IPS DF 19.7 (cell line): ENCODE results near the gene ARHGEF37.
"Not testable (repeated sequence)": the region's sequence is repeated elsewhere in the genome, so short reads cannot be mapped to it uniquely, and the experiment has no call there.

ENCODE experiments used
- DNase-seq: peaks from one replicate; pipeline ENCODE4 v3.0.0-alpha.2; 2013; ENCODE audit warnings: low read depth, low spot score

ARHGEF37 gene

DNA sequence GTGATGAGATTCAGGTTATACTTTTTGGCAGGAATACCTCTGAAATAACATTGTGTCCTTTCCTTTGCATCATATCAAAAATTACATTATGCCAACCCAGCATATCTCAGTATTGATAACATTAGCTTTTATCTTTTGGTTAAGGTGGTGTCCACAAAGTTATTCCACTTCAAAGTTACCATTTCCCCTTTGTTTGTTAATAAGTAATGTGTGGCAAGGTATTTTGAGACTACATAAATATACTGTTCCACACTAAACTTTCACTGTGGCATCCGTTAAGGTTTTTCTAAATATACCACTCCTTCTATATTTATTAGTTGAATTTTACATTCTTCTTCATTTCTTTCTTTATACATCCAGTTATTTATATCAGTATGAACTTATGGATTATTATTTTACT, 14.1 kb upstream of the ARHGEF37 start:
- no peak for DNase-seq

DNA sequence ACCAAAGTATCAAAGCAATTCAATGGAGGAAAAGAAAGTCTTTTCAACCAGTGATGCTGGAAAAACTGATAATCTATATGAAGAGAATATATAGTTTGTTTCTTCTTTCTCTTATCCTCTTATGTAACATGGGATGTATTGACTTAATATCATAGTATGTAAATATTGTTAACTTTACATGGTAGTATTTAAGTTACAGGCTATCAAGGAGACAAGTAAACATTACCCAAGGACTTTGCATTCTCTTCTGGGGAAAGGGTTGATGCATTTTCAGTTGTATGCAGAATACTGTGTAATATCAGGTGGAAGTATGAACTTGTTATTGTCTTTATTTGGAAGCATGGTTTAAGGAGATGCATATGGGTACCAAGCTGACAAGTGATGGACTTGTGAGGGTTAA, 9.1 kb upstream of the ARHGEF37 start:
- no peak for DNase-seq

DNA sequence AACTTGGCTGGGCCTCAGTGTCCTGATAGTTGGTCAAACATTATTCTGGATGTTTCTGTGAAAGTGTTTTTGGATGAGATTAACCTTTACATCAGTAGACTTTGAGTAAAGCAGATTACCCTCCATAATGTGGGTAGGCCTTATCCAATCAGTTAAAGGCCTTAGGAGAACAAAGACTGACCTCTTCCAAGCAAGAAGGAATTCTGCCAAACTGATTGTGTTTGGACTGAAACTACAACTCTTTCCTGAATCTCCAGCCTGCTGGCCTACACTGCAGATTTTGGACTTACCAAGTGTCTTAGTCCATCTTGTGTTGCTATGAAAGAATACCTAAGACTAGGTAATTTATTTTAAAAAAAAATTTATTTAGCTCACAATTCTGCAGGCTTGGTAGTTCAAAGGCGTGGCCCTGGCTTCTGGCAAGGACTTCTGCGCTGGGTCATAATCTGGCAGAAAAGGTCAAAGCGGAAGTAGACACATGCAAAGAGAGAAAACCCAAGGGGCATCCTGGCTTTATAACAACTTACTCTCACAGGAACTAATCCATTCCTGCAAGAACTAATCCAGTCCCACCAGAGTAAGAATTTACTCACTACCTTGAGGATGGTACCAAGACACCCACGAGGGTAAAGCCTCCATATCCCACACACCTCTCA, 8.6 kb upstream of the ARHGEF37 start:
- DNase-seq: no peak

DNA sequence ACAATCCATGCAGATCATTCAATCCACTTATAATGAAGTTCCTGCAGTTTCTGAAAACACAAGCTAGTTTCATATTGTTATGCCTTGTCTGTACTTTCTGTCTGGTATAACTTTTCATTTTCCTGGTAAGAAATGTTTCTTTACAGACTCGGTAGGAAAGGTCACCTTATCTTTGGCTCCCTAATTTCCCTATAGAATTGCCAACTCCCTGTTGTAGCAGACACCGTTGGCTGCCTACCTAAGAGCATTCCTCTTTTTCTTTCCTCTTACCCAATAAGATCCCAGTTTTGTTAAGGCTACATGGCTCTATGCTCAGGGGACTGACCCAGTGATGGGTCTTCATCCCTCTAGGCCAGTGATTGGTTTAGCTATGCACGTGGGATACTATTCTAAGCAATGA, 6.2 kb upstream of the ARHGEF37 start:
- no peak for DNase-seq

DNA sequence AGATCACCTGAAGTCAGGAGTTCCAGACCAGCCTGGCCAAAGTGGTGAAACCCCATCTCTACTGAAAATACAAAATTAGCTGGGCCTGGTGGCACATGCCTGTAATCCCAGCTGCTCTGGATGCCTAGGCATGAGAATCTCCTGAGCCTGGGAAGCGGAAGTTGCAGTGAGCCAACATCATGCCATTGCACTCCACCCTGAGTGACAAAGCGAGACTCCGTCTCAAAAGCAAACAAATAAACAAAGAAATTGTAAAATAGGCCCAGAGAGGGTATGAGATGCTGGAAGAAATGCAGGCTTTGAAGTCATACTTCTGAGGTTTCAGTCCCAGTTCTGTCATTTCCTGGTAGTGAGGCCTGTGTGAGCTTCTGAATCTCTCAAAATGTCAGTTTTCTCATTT, 5.3 kb upstream of the ARHGEF37 start:
- no peak for DNase-seq

DNA sequence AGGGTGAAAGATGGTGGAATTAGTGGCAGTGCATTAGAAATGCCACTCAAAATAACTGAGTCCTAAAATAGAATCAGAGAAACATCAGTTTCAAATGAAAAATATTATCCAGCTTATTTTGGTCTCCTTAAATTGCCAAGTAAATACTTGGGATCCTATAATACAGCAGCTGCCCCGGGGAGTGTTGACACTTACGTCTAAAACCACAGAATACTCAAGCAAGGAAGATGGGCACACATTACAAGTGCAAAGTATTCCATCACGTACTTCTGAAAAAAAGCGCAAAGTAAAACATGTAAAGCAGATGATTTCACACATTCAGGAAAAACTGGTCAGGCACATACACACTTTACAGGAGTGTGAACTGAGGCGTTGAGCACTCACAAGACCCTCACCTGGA, 2.4 kb upstream of the ARHGEF37 start:
- DNase-seq: no peak

DNA sequence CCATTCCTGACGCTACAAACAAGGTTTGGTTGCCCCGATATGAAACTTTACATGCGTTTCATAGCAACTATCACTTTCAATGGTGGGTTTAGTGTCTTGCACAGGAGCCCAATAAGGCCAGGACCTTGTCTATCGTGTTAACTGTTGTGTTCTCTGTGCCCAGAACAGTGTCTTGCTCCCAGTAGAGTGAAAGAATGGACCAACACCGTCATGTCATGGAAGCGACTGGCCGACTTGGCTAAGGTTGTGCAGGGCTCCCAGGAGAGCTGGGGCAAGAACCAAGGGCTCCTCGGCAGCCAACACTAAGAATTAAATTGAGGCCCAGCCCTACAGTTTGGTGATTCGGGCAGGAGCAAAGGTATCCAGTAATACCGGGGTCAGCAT, 498 bp upstream of the ARHGEF37 start:
- no peak for DNase-seq

DNA sequence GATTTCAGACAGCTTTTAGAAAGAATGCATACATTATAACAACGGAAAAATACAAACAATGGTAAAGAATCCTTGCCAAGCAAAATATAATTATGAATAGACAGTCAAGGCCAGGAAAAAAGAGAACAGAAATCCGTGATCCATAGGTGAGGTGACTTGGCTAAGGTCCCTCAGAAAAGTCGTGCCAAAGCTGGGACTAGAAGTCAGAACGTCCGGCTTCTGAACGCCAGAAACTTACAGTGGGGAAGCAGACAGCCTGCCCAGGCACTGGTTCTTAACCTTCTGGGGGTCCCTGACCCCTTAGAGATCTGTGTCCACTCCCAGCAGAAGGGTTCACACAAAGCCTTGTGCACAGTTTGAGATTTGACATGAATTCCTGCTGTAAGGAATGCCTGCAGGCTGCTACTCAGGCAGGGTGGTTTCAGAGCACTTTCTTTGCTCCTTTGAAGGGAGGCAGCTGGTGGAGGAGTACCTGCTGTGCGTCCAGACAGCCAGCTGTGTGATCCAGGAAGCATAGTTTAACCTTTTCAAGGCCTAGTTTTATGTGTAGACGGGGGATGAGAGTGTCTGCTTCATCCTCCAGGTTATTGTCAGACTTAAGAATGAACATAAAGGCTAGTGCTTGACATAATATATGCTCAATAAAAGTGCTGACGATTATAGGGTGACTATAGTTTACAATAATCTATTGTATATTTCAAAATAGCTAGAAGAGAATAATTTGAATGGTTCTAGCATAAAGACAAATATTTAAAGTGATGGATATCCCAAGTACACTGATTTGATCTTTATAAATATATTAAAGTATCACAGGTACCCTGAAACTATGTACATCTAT, 852 bp downstream of the ARHGEF37 start:
- DNase-seq: no peak

DNA sequence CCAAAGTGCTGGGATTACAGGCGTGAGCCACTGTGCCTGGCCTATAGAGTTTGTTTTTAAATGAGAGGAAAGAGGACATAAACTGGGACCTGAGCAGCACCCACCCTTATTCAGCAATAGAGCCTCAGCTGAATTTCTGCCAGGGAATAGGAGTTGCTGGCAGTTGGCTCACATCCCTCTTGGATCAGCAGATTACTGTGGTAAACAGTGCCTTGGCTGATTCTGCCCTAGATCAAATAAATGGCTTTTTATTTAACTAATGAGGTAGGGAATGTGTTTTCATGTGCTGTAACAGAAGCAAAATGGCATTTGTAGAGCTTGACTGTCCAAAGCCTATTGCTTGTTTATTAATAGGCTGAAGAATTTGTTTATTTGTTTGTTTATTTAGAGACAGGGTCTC, 2.1 kb downstream of the ARHGEF37 start:
- DNase-seq: no peak

DNA sequence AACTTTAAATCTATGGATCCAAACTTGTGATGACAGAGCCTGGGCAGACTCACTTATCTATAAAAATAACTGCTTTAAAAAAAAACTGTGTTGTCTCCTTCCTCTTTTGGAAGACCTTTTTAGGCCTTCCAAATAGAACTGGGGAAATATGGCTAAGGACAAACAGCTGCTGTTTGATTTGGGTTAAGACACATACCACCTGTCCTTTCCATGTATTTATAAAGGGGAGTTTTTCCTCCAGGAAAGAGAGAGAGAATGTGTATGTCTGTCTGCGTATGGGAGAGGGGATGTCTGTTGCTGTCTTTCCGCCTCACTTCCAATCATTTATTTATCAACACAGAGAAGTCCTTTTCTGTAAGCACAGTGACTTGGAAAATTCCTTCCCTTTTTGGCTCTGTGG, 2.8 kb downstream of the ARHGEF37 start:
- DNase-seq: no peak

DNA sequence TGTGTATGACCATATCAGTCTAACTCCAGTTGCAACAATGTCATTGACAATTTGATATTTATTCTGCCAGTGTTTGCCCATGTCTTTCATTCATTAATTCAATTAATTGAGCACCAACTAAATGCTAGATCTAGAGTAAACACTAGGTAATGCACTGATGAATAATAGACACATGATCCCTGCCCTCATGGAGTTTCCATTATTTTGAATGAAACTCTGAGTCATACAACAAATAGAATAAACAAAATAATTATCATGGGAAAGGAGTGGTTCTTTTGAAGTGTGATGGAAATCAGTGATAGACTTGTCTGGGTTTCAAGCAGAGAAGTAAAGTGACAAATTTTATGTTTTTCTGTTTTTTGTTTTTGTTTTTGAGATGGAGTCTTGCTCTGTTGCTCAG, 4.6 kb downstream of the ARHGEF37 start:
- no peak for DNase-seq

DNA sequence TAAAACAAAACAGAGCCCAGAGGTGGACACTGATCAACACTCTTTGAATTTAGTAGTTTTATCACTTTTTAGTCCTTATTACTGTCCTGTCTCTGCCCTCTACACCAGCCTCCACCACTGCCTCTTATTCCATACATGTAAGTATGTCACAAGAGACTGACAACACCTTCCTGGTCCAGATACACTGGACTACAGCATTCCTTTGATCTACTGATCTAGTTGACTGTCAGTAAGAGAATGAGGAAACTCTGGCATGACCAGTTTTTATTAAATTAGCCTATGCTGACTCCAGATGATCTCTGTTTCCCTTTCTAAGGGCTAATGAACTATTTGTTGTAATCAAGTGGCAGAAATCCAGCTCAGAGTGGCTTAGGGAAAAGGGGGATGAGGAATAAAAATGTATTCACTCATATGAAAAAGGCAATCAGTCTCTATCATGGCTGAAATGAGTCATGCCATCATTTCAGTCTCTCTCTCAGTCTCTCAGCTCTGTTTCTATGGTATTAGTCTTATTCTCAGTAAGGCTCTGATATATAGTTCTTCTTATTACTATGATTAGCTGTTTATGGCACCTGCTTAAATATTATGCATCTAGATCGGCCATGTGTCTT, 5.5 kb downstream of the ARHGEF37 start:
- no peak for DNase-seq

DNA sequence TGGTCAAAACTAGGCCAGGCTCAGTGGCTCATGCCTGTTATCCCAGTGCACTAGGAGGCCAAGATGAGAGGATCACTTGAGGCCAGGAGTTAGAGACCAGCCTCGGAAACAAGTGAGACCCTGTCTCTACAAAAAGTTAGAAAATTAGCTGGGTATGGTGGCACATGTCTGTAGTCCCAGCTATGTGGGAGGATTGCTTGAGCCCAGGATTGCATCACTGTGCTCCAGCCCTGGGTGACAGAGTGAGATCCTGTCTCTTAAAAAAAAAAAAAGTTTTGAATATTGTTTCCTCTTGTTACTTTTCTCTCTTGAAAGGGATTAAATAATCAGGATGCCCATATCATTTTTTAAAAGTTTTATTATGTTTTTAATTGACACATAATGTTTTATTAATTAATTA, 7.6 kb downstream of the ARHGEF37 start:
- DNase-seq: no peak

DNA sequence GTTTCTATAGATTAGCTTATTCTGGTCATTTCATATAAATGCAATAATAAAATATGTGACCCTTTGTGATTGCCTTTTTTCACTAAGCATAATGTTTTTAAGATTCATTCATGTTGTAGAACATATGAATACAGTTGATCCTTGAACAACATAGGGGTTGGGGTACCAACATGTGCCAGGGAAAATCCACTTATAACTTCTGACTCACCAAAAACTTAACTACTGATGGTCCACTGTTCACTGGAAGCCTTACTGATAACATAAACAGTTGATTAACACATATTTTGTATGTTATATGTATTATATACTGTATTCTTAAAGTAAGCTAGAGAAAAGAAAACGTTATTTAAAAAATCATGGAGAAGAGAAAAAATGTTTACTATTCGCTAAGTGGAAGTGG, 12.1 kb downstream of the ARHGEF37 start:
- no peak for DNase-seq

DNA sequence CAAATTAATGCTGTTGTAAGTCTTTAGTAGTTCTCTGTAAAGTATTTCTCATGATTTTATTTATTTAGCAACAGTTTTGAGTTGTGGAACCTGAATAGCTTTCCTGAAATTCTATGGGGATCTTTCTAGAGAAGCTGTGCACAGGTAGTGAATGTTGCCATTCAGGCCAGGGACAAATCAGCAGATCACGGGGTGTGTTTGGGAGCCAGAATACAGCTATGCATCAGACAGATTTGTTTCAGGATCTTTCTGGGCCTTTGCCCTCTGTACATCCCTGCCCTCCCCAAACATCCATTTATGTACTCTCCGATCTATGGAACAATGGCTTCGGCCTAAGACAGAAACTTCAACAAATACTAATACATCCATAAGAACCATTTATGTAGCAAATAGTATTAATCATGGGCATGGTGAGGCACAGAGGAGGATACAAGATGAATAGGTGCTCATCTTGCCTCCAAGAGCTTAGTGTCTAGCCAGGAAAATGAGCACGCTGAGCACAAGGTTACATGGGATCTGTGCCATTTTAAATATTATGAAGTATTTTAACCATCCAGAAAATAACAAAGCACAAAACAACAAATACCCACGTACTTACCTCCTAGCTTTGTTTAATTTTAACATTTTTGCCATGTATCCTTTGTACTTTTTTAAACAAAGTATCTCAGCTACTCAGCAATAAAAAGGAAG, 13.1 kb downstream of the ARHGEF37 start:
- DNase-seq: no peak

DNA sequence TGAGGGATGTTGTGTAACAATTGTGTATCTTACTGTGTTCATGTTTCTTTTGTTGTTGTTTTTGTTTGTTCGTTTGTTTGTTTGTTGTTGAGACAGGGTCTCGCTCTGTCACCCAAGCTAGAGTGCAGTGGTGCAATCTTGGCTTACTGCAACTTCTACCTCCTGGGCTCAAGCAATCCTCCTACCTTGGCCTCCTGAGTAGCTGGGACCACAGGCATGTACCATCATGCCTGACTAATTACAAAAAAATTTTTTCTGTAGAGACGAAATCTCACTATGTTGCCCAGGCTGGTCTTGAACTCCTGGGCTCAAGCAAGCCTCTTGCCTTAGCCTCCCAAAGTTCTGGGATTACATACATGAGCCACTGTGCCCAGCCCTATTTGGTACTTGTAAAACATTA, 13.8 kb downstream of the ARHGEF37 start:
- not testable (repeated sequence) for DNase-seq

DNA sequence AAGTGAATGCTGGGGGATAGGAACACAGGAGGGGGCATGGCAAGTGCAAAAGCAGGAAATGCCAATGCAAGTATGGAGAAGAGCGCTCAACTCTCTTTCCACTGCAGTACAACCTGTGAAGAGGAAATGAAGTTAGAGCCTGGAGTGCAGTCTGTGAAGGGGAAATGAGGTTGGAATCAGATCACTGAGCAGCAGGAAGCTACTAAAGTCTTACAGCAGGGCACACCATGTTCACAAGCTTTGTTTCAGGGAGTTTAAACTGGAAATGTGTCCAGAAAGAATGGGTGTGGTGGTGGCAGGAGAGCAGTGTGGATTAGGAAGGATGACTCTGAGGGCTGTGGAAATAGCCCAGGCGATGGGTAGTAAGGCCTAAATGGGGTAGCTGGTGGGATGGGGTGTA, 15.4 kb downstream of the ARHGEF37 start:
- no peak for DNase-seq

DNA sequence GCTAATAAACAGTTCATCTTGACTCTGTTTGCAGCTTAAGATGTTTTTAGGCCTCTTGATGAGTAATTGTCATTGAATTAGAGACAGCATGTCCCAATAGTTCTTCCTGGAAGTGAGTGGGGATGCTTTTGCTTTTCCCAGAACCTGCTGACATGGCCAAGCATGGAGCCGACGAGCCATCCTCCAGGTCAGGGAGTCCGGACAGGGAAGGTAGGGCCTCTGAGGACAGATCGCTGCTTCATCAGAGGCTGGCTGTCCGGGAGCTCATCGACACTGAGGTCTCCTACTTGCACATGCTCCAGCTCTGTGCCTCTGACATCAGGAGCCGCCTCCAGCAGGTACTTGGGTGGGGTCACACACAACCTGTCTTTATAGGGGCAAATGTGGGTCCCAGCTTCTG, 16.3 kb downstream of the ARHGEF37 start:
- no peak for DNase-seq

DNA sequence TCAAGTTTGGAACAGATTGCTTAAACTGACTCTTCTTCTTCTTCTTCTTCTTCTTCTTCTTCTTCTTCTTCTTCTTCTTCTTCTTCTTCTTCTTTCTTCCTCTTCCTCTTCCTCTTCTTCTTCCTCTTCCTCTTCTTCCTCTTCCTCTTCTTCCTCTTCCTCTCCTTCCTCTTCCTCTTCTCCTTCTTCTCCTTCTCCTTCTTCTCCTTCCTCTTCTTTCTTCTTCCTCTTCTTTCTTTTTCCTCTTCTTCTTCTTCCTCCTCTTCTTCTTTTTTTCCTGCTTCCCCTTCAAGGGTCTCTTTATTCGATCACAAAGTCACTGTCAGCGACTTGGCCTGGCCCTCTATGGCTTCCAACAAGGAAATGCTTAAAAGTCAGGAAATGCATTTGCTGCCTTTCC, 16.9 kb downstream of the ARHGEF37 start:
- DNase-seq: not testable (repeated sequence)

DNA sequence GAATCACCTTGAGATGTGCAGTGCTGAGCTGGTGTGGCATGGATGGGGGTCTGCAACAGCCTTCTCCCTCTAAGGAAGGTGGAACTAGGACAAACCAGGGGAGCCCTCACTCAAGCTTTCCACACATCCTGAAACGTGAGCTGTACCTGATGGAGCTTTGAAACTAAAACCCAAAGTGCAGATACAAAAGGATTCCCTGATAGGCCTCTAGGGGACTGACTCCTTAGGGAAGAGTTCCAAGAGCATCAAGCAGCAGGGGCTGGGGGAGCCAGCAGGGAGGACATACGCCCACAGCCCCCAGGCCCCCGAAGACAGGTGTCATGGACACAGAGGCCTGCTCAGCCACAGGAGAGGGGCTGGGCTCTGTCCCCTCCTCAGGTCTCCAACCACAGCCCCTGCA, 17.7 kb downstream of the ARHGEF37 start:
- DNase-seq: no peak

DNA sequence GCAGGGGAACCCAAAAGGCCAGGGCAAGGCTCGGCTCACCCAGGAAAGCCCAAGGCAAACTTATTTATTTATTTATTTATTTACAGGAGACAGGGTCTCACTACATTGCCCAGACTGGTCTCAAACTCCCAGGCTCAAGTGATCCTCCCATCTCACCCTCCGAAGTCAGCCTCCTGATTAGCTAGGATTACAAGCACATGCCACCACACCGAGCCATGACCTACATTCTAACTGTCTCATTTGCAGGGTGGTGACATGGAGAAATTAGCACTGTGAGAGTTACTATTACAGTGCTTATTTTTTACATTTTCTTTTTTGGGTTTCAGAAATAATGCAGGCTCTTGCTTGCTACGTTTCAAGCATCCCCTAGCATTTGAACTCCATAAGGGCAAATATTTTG, 18.1 kb downstream of the ARHGEF37 start:
- DNase-seq: no peak

DNA sequence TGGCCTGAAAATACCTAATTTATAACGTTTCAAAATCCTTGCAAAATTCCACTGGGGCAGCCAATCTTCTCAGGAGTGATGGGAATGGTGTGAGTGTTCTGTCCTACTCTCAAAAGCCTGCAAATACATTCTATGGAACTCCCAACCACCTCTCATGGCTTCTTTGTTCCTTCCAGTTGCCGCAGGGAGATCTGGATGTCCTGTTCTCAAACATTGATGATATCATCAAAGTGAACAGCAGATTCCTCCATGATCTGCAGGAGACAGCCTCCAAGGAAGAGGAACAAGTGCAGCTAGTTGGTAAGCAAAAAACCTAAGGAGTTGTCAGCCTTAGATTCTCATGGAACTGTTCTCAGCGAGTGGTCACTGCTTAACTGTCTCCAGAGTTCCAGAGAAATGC, 19.6 kb downstream of the ARHGEF37 start:
- no peak for DNase-seq
